Esophagus squamous epithelium (tissue), 4 donors: ENCODE results near the gene ZNF221.

Experiments
- CTCF ChIP-seq, 6 experiments: fragments of 450-650 bp in 4 of 6; fragments of 200-600 bp in 2 of 6; sonication (generic) in 2 of 6; IDR thresholded peaks; one replicate each; pipeline ENCODE4 v1.5.1; 2016 to 2019; ENCODE audit warnings: antibody characterized with exemption in 6 of 6, mild to moderate bottlenecking in 4 of 6, moderate library complexity in 4 of 6
- POLR2A ChIP-seq, 4 donors: fragments of 450-650 bp; IDR thresholded peaks; one replicate each; pipeline ENCODE4 v1.6.1; 2017; ENCODE audit warnings: antibody characterized with exemption in 4 of 4, mild to moderate bottlenecking in 4 of 4, moderate library complexity in 3 of 4

- no peak for TF ChIP-seq CTCF (IDR thresholded peaks at IDR 0.05)
- TF ChIP-seq POLR2A (IDR thresholded peaks at IDR 0.05), result no peak
Measured at GRCh38 chr19:43957891-43958290, 6.9 kb downstream of the ZNF221 start.
